ENCODE data around the gene RAB40B.

DNA sequence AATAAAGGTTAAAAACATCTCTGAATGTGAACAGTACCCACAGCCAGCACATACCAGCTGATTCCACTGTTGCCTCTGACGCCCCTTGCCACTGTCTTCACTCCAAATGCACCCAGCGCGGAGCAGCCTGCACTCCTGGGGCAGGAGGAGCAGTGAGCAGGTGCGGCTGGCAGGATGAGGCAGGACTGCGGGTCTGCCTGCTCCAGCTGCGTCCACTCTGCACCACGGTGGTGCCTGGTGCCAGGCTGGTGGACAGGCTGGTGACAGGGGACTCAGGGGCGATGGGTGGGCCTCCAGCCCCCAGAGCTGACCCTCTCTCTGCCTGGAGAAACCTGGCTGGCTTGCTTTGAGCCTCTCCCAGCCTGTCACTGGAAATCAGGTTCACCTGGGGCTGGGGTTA lies 9.4 kb downstream of the RAB40B start:
- no peak for TF ChIP-seq POLR2A (IDR thresholded peaks at IDR 0.05)
- TF ChIP-seq, protein P1, sequence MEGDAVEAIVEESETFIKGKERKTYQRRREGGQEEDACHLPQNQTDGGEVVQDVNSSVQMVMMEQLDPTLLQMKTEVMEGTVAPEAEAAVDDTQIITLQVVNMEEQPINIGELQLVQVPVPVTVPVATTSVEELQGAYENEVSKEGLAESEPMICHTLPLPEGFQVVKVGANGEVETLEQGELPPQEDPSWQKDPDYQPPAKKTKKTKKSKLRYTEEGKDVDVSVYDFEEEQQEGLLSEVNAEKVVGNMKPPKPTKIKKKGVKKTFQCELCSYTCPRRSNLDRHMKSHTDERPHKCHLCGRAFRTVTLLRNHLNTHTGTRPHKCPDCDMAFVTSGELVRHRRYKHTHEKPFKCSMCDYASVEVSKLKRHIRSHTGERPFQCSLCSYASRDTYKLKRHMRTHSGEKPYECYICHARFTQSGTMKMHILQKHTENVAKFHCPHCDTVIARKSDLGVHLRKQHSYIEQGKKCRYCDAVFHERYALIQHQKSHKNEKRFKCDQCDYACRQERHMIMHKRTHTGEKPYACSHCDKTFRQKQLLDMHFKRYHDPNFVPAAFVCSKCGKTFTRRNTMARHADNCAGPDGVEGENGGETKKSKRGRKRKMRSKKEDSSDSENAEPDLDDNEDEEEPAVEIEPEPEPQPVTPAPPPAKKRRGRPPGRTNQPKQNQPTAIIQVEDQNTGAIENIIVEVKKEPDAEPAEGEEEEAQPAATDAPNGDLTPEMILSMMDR (IDR thresholded peaks at IDR 0.05) = no peak
